Measurements from ENCODE around the gene SDF2L1.

Gene SDF2L1

DNA sequence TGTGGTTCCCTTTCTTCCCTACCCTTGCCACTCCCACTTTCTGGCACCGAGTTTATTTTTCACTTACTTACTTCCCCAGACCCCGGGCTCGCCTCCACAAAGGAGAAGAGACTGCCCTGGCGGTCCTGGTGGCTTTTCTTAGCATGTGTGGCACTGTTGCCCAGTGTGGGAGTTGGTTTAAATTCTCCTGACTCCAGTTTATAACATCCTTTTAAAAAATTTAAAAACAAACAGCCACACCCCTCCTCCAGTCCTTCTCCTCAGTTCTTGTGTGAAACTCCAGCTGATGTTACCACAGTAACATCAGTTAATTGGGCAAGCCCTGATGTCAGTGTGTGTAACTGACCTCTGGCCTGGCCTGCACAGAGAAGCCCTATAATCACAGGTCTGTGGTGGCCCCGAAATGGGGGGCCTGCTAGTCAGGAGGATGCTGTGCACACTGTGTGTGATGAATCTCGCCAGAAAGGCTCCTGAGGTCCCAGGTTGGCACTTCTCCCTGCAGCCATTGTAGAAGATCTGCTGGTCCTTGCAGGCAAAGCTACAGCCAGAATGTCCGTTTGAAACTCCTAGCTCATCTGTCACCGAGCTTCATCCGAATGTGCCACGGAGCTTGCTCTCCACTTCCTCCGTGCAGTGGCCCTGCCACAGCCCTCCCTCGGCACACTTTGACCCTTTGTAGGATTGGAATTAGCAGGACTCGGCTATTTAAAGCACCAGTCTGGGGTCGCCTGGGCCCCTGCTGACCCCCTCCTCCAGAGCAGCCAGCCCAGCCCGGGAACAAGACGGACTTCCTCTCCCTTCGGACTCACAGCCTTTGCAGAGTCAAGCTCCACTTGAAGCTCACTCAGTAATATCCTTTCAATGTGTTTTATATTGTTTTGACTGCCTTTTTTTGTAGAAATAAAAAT lies 19.8 kb upstream of the SDF2L1 start:
- DNase-seq (ENCODE audit: low read depth in 2 of 2) = no peak

DNA sequence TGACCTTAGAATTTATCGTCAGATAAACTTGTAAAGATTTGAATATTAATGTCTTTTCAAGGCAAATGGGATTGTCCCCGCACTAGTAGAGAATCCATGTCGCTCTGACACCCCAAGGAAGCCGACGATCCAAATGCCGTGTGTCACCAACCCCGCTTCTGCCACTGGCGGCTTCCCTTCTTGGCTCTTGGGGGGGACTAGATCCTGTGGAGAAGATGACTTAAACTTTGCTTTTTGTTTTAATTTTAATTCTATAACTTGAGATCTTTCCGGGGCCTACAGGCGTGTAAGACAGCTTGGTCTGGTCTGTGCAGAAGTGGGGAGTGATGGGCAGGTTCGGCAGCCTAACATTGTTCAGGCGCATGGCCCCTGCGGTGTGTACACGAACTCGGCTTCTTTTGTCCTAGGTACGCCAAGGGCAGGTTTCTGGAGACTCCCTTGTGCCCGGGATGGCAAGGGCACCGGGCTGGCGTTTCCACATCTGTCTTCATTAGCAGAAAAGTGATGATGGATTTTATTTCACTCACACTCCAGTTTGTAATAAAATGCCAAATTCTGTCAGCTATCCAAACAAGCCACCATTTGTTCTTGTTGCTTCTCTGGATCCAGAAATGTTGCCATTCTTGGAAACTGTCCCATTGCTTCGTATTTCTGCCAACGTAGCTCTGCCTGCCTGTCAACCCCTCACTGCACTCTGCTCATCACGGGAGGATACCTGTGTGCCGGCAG lies 19.0 kb upstream of the SDF2L1 start:
- no peak for DNase-seq (ENCODE audit: low read depth in 2 of 2)

GRCh38 chr22:21623648-21623970 lies 18.5 kb upstream of the SDF2L1 start:
- no peak for DNase-seq (ENCODE audit: low read depth in 2 of 2)

DNA sequence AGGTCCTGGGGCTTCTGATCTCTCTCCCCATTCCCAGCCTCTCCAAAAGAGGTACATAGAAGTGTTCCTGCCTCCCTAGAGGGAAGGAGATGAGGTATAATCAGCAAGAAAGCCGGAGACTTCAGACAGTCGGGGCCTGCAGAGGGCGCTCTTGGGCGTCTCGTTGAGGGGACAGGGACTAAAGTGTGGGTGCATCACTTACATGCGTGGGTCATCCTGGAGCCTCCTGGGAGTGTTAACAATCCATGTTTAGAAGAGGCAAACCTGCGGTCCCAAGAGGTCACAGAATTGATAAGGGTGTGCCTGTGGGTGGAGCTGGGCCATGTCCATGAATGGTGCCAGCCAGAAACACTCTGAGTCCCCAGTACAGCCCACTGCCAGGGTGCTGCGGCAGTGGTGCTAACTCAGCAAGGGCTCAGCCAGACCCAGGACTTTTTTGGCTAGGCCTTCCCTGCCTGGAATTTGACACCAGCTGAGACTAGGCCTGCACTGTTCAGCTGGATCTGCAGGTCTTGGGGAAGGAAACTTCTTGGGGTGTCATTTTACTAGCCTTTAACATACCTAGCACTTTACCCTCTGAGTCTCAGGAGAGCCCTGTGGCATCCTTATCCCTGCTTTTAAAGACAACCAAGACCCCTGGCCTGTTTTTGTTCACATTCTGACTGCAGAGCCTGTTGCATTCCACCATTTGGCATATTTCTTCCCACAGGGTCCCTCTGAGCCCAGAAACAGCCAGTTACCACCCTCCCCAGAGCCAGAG lies 17.8 kb upstream of the SDF2L1 start:
- DNase-seq (ENCODE audit: low read depth in 2 of 2) = no peak

DNA sequence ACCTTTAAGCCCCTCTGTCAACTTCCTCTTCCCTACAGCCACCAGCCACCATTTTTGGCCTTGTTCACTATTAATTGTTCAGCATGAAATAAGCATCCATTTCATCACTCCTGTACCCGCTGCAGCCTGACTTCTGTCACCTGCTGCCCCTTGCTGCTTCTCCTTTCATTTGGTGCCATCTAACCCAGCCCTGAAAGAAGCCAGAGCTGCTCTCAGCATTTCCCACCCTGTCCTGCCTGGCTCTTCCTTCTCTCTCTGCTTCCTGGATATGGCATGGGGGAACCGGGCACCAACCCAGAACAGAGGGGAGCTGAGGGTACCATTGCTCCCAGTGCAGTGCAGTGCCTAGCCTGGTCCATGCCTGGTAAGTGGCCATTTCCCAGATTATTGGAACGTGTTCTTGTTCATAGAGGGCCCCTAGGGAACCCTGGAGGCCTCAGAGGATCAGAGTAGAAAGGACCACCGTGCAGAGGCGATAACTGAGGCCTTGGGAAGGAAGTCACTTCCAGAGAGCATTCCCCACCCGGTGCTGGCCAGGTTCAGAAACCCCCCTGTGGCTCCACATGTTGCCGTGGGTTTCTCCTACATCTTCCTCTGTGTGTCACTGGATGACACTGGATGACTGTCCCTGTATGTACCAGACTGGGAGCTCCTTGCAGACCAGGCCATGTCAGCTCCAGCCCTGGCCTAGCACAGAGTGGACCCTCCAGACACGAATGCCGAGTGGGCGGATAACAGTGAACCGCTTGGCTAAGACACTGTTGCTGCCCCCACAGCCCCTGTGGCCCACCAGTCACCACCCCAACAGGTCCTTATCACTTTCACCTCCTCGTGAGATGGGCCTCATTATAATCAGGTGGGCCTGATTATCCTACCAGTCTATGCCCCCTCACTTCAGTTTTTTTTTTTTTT lies 17.0 kb upstream of the SDF2L1 start:
- DNase-seq (ENCODE audit: low read depth in 2 of 2) = no peak

DNA sequence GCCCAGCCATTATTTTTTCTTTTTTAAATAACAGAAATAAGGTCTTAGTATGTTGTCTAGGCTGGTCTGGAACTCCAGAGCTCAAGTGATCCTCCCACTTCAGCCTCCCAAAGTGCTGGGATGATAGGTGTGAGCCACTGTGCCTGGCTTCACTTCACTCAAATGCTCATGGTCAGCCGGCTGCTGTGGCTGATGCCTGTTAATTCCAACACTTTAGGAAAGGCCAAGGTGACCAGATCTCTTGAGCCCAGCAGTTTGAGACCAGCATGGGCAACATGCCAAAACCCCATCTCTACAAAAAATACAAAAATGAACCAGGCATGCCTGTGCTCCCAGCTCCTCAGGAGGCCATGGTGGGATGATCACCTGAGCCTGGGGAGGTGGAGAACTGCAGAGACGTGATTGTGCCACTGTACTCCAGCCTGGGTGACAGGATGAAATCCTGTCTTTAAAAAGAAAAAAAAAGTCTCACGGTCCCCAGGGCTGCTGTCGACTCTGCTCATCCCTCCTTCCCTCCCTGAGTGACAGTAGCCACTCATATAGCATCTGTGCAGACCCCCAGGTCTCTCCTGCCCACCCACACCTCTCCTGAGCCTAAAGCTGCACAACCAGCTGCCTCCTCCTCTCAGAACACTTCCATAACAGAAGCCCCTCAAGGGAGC lies 15.9 kb upstream of the SDF2L1 start:
- DNase-seq (ENCODE audit: low read depth in 2 of 2) = no peak

- no peak for DNase-seq (ENCODE audit: low read depth in 2 of 2)
Measured at GRCh38 chr22:21626735-21627469, 15.2 kb upstream of the SDF2L1 start.

GRCh38 chr22:21628386-21629254 lies 13.5 kb upstream of the SDF2L1 start:
- no peak for DNase-seq (ENCODE audit: low read depth in 2 of 2)

- peak; percentile 89 to 93 for DNase-seq (ENCODE audit: low read depth in 2 of 2)
Measured at GRCh38 chr22:21629255-21630149, 12.6 kb upstream of the SDF2L1 start, which contains the start of gene YDJC. Gene YDJC, minus strand, starts transcription at chr22:21630022. Its CDS starts 8 bp downstream, at chr22:21630014.

GRCh38 chr22:21631025-21631424 lies 11.1 kb upstream of the SDF2L1 start:
- DNase-seq (ENCODE audit: low read depth in 2 of 2) = no peak

GRCh38 chr22:21632237-21632895 lies 9.7 kb upstream of the SDF2L1 start, which contains the start of gene CCDC116:
Gene CCDC116, plus strand, starts transcription at chr22:21632760. Its CDS starts 422 bp downstream, at chr22:21633182.
- DNase-seq (ENCODE audit: low read depth in 2 of 2) = no peak

DNA sequence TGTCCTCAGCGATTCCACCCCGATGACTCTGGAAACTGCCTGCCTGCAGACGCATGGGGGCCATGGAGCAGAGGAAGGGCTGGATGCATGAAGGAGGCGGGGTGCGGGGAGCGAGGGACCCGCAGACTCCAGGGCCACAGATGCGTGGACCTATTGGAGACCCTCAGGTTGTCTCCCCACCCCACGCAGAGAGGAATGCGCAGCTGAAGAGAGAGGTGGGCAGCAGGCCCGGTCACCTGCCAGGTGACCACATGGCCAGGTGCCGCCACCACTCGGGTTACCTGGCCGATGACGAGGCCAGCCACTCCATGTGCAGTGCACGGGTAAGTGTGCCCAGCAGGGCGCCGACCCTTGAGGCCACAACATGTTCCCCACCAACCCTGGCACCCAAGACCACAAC lies 9.2 kb upstream of the SDF2L1 start:
- DNase-seq (ENCODE audit: low read depth in 2 of 2) = no peak

DNA sequence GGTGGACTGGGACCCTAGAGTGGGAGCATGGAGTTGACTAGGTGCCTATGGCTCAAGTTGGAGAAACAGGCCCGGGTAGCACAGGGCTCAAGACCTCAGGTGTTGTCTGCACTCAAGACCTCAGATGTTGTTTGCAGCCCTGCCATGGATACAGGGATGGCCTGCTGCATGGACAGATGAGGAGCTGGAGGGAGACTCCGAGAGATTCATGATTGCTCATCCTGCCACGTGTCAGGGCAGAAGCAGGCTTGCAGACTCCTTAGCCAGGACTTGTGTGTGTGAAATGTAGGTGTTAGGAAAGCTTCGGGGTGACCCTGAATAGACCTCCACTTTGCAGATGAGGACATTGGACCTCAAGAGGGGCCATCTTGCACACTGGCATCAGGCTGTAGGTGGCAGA lies 8.6 kb upstream of the SDF2L1 start:
- DNase-seq (ENCODE audit: low read depth in 2 of 2) = no peak

DNA sequence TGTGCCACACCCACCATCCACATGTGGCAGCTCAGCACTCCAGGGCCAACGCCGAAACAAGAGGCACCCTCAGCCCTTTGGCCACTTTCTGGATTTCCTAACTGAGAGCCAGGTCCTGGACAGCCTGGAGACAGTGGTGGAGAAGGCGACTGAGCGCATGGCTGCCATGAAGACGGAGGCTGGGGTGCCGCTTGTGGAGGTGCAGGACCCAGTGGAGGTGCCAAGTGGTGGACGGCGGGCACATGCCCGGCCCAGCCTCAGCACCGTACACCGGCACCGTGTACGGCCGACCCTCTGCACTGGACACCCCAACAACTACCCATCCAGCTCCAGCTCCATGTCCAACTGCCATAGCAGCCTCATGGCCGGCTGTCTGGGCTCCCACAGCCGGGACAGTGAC lies 8.0 kb upstream of the SDF2L1 start:
- DNase-seq (ENCODE audit: low read depth in 2 of 2) = no peak

DNA sequence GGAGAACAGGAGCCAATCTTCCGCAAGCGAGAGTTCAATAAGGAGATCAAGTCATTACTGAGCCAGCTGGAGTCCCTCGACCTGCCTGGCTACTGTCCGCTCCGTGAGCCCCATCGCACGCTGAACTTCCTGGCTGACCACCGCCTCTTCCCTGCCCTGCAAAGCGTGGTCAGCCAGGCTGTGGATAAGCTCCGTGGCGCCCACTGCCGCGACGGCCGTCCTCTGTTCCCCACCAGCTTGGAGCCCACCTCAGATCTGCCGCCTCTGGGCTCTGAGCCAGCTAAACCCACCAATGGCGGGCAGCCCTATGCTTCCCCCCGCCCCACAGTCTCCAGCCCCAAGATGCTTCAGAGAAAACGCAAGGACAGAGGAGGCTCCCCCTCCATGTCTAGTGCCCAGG lies 7.3 kb upstream of the SDF2L1 start:
- no peak for DNase-seq (ENCODE audit: low read depth in 2 of 2)

DNA sequence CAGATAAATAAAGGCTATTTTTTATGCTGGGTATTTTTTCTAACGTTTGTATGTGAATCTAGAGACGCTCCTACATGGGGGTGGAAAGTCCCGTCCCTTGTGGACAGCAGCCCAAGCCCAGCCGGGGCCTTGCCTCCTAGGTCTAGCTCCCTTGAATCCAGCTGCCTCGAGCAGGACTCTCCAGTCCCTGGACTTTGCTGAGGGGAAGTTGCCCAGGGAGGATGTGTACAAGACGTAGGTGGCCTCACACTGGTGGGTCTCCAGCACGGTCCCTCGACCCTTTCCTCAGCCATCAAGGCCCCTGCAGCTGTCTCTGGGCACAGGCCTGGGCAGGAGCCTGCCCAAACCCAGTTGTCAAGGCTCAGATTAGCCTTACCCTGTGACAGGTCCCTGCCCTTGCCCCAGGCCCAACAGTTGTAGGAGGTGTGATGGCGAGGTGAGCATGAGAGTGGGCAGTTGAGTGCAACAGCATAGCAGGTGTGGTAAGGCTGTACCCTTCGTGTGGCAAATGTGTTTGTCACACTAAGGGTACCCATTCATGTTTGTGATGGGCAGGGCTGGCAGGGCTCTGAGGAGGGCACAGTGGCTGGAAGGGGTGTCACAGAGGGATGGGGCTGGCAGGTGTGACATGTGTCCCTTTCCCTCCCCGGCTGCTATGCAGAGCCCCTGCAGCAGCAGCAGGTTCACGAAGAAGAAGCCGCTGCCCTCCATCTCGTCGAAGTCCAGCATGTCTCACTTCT lies 6.2 kb upstream of the SDF2L1 start:
- no peak for DNase-seq (ENCODE audit: low read depth in 2 of 2)

Data from stimulated activated CD8-positive, alpha-beta memory T cell treated with anti-CD3 and anti-CD28 coated beads, Interleukin-7, amount 100 ng/mL, for 1 hour (primary cell).